AG08396 (cell line): ENCODE data around the gene WDR64.

Experiments
- DNase-seq: peaks from one replicate; pipeline ENCODE4 v3.0.0; 2012; ENCODE audit warnings: low spot score, mixed read lengths

WDR64 gene

DNA sequence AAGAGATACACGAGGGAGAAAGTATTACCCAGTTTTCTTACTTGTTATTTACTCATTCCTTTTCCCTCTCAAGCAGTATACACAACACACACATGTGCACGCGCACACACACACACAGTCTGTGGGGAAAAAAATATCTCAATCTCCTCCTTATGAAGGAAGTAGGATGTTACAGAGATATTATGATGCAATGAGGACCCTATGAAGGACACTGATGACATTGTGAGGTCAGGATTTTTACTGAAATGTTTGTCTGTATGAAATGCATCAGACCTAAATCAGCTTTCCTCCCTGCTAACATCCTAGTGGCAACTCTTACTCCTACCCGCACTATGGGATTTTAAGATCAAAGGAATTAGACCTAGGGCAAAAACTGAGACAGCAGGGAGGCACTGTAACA lies at the start of gene WDR64:
TSS of gene WDR64 (plus strand) at position 270 of the 400 bp plus-strand sequence. CDS start 204 bp downstream, outside the sequence.
- DNase-seq: no peak

DNA sequence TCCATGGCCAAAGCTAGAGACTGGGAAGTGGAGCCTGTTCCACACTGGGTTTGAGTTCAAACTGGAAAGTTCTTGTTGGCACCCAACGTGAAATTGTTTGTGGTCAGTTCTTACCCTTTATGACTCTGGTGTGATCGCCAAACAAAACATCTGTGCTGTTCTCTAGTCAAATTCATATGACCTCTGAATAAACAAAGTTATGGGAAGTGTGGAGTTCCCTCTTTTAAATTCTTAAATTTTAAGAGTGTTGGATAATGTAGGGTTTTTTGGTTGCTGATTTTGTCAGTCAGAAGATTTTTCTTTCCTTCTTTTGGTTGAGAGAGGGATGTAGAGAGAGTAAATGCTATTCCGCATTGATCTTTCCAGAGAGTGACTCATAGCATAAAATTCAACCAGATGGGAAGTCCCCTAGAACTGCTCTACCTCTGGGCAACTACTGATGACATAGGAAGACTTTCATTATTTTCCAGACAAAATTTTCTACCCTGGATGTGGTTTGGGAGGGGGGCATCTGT lies 48.3 kb upstream of the WDR64 start:
- no peak for DNase-seq

DNA sequence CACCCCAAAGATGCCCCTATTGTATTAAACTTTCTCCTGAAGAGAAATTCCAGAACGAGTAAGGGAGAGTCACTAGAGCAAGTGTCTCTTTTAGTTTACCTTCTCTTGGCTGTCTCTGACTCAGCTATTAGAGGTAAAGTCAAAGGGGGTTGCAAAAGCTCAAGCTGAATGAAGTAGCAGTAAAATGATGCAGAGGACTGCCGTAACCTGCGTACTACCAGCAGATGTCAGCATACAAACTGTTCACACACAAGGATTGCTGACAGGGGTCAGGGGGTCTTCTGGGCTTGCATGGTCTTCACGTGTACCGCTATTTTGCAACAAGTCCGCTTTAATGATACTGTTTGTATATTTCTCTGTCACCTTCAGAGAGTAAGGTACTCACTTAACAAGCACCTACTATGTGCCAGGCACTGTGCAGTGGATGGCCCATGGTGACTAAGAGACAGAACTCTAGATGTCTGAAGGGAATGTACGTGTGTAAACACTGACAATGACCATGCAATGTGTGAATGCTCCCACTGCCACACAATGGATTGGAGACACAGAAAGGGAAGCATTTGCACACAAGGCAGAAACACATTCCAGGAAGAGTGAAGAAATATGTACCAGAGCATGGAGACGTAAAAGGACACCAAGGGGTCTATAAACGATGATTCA lies 46.8 kb upstream of the WDR64 start:
- no peak for DNase-seq

DNA sequence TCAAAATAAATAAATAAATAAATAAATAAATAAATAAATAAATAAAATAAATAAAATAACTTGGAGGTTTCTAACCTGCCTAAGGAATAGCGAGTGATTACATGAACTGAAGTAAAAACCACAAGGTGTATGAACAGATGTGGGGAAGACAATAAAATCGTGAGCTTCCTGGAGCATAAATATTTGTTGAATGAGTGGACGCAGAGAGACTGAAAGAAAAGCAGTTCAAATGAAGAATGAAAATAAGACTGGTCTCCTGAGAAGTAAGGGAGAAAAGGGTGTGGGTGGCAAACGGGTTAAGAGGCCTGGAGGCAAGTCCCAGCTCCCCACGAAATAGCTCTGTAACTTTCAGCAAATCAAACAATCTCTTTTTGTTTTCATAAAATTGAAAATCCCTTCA lies 45.5 kb upstream of the WDR64 start:
- DNase-seq: no peak

DNA sequence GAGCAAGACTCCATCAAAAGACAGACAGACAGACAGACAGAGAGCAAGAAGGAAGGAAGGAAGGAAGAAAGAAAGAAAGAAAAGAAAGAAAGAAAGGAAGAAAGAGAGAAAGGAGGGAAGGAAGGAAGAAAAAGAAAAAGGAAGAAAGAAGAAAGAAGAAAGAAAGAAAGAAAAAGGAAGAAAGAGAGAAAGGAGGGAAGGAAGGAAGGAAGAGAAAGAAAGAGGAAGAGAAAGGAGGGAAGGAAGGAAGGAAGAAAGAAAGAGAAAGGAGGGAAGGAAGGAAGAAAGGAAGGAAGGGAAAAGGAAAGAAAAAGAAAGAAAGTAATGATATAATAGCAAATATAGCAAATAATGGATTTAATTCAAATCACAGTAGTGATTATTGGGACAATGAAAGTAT lies 44.6 kb upstream of the WDR64 start:
- DNase-seq: no peak

DNA sequence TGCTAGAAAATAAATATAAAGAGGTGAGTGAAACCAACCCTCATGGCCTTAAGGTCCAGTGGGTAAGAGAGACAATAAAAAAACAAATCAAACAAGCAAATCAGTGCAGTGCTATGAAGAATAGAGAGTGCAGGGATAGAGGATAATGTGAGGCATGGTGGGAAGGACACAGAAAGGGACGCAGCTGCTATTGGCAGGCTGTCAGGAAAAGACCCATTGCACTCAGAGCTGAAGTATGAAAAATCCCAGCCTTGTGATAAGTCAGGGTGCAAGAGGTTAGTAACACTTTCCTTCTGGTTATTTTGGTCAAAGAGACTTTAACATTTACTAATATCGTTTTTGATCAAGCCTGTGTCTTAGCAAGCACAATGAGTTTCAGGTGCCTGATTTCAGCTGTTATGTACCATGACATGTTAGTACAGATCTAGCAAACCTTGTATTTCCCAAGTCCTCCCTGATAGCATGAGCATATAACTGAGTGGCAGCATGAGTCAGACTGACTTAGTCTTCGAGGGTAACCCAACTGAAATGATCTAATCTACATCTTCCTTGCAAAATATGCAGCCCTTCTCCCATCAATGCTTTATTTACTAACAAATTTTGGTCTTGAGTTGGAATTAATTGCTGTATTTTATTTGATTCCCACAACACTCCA lies 43.6 kb upstream of the WDR64 start:
- DNase-seq: no peak

DNA sequence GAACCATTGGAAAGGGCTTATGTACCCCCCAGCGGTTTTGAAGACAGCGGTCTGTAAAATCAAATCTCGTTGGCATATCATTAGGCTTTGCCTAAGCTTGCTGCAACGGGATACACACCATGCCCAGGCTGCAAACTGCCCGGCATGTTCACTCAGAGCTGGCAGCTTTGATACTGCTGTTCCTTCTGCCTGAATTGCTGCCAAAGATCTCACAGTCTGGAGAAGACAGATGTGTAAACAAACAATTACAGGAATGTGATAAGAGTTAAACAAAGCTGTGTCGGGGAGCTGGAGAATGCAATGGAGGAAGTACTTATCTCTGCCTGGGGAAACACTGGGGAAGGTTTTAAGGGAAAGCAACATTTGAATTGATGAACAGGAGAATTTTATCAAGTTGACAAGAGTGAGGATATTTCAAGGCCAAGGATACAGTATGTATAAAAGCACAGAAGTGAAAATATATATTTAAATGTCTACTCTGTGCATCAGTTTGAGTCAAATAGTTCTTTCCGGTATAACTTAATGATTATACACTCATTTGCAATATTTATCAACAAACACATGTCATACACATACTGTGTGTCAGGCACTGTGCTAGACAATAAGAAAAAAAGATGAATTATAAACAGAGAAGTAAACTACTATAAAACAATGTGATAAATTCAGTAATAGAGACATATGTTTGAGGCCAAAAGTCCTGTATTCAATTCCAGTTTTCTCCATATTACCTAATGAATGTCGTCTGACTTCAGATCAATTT lies 41.8 kb upstream of the WDR64 start:
- DNase-seq: peak; percentile 18

DNA sequence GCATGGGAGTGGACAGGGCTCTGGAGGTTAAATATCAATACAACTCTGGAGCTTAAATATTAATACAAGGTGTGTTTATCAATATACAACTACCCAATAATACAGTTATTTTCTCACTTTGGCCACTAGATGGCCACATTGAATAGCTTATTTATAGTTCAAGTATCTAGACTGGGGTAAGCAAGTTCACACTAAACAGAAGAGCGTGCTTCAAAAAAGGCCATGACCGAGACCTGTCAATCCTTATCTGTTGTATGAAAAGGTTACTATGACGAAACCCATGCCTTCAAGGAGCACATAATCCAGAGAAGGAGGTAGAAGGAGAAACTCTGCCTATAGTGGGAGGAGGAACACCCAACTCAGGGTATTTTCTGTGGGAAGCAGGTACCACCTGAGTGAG lies 41.0 kb upstream of the WDR64 start:
- DNase-seq: peak; percentile 16

DNA sequence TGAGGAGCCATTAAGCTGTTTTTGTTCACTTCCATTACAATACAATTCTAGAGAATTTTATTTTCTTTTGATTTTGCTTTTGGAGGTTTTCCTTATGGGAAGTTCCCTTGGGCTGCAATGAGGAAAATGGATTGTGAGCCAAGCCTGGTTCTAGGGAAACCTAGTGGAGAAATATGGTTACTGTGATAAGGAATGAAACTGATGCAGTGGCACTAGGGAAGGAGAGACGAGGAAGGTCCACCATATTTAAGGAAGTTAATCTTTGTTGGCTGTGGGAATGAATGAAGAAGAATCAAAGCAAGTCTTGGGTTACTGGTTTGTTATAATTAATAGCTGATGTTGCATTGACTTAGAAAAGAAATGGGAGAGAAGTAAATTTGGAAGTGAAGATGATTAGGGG lies 40.3 kb upstream of the WDR64 start:
- no peak for DNase-seq

DNA sequence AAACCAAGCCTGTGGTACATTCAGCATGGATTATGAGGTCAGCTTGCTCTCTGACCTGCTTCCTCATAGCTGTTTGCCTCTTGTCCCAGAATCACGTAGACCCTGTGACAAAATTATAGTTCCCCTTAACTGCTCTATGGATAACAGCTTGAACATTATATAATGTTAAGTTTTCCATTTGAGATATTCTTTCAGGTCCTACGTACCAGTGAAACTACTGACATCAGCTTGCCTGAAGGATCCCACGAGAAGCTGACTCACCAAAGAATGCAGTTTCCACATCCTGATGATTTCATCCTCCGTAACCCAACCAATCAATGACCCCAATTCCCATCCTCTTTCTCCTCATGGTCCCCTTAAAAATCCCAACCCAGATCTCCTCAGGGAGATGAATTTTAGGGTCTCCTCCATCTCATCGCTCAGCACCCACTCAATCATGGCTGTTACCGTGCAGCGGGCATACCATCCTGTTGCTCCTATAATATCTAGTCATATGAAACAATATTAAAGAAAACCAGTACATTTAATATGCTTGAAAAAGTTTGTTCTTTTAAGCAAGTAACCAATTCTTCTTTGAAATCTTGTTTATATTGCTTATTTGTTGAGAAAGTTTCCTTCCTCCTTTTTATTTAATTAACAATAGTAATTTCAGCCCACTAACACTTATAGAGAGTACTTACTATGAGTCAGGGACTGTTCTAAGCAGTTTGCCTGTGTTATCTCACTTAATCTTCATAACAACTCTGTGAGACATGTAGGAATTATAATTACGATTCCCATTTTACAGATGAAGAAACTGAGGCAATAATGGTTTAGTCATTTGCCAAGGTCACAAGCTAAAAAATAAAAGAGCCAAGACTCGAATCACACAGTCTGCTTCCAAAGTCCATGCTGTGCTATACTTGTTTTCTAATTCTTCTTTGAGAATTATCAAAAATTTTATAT lies 39.3 kb upstream of the WDR64 start:
- DNase-seq: peak; percentile 45

DNA sequence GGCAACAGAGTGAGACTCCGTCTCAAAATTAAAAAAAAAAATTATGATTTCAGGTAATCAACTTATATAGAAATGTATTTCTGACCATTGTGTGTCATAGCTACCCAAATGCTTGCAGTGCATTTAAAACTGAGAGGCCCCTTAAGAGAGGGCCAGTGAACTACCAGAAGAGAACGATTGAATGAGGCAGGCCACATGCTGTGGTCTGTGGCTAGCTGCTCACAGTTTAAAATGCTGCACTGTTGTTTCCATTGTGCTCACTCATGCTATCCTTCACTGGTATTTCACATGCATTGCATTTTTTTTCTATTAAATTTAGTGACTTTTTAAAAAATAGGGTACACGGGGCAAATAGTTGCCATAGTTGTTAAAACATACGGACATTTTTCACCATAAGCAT lies 37.9 kb upstream of the WDR64 start:
- no peak for DNase-seq

DNA sequence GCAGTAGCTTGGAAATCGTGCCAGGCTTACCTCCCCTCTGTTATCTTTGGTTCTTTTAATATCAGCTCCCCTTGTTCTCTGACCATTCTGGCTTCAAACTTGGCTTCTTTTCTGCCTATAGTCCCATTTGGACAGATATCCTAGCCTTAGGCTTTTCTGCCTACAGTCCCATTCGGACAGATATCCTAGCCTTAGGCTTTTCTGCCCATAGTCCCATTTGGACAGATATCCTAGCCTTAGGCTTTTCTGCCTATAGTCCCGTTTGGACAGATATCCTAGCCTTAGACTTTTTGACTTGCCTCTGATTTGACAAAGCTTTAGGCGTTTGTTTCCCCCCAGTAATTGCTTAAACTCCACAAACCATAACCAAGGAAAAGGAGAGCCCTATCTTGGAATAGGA lies 37.5 kb upstream of the WDR64 start:
- DNase-seq: no peak

DNA sequence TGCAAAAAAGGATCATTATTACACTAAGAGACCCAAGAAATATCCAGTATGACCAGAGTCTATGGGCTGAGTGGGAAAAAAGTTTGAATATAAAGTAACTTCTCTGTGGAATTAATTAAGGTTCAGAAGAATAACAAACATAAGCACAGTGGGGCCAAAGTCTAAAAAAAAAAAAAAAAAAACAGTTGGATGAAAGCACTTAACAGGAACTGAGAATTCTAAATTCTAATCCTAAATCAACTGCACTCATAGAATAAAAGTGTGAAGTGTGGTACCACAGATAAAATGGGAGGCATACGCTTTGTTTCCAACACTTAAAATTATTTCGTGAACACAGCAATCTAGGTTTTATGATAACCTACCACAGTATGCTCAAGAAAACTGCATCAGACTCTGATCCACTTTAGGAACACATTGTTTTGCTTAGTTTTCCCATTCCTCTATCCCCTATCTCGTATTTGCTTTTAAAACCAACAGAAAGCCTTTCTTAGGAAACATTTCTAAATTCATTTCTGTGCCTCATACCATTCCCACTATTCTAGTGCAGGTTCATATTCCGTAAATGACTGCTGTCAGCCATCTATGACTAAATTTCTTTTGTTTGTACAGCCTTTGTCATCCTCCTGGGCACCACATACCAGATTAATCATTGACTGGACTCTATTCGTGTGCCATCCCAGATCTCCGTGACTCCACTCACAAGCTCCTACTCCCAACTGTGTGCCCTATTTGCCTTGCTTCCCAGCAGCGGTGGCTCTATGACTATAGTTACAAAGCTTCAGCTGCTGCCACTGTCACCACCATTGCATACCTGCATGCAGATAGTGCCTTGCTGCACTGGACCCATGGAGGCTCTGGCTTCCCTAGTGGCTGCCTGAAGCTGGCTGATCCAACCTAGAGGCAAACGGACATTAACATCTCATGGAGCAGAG lies 36.8 kb upstream of the WDR64 start:
- no peak for DNase-seq

DNA sequence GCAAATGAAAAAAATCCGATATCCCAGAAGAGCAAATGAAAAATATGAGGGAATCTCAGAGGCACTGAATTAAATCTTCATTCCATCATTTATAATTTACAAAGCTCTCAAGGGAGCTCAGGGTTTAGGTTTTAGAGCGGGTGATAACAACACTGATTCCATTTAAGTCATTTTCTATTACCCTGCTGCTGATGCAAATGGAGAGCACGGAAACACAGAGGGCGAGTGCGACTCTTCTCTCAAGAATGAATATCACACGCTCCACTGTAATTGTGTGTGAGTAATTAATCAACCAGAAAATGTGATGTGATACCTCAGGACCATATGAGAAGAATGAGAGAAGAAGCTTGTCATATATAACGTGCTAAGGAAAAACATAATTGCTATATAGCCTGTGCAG lies 34.7 kb upstream of the WDR64 start:
- DNase-seq: no peak

DNA sequence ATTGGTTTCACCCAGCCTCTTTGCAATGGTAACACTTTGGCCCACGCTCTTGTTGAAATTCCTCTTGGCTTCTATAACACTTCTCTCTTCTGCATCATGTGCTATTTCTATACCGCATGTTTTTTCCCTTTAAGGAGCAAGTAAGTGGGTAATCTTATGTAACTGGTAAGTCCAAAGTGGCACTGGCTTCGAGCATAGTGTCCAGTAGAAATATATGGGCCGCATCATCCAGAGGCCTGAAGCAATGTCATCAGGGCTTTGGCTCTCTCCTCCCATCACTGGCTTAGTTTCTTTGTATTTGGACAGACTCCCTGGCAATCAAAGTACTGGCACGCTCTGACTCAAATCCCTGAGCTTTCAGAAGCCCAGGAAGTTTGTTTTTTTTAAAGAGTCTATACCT lies 29.4 kb upstream of the WDR64 start:
- DNase-seq: no peak

DNA sequence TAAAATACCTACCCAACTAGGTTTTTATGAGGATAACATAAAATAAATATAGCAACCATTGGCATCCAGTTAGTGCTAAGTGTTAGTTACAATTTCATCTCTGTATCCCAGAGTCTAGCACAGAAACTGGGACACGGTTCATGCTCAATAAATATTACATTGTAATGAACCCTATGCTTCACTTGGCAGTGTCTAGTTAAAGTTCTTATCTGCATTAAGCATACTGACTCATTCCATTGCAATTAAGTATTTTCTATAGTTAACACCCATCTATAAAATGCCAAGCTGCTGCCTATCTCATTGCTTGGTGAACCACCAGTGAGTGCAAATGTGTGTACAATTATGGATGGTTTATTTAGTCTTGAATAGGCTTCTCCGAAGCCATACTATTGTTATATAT lies 27.1 kb upstream of the WDR64 start:
- no peak for DNase-seq

DNA sequence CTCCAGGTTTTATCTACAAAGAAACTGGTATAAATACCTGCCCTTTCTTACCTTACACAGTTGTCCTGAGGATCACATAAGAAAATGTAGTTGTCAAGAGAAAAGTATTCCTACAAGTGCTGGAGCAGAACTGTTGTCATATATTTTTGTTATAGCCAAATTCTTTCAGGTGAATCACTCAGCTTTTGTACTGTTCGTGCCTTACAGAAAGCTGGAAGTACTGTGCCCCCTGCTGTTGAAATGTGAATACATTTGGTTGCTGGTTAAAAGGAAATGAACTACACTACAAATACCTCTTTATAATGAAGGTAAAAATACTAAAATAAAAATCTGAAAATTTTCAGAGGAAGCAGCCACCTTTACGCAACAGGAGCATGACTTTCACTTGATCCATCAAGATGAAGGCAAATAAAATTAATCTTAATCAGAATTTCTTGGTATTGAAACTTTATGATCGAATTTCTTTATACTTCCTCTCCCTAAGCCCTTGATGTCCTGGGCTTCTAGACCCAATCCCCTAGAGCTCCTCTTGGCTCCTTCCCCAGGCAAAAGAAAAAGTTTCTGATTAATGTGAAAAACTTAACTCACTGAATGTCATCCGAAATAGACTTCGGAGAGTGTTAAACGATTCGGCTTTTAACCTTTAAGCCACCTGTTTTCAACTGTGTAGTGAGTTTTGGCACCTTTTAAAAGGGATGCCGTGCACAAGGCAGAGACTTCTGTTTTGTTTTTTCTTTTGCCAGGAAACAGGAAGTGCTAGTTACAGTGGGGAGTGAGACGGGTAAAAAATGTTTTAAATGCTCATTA lies 24.4 kb upstream of the WDR64 start:
- peak; percentile 55 for DNase-seq

DNA sequence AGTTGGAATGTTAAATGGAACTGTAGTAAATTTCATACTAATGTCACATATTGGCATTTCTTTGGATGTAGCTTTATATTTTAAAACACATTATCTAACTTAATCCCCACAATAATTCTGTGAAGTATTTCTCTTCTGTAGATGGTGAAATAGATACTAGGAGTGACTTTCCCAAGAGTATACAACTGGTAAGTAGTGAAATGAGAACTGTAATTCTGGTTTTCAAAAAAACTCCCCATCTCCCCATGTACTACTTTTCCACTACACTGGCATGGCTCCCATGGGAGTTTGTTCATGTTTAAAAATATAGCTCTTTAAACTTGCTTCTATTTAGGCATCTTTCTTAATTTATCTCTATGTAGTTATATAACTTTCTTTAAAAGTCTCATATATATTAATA lies 22.1 kb upstream of the WDR64 start:
- DNase-seq: no peak

DNA sequence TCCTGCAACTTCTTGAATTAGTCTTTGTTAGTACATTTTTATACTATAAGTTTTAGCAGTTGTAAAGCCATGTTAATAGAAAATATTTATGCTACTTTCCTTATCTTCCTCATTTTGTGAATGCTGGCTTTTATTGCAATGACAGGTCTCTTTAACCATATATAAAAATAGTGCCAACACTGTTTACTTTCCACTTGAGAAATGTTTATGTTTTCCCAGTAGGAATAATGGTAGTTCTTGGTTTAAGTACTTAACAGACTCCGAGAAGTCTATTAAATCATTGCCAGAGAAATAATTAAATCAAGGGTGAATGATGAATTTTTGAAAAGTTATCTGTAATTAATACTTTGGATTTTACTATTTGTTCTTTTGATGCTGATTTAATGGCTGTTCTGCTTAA lies 21.6 kb upstream of the WDR64 start:
- no peak for DNase-seq

DNA sequence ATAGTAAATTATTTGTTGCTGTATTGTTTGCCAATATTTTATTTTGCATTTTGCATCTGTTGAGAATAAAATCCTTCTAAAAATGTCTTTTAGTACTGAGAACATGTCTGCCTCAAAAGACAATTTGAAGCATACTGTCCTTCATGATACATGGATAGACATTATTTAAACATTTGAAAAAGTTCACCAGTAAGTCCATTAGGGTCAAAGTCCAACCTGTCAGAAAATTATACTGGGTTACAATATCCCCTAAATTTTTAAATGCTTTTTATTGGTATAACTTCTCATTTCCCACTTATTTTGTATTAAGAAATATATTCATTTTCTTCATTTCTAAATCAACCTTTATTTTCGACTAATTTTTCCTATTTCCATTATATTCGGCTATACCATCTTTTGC lies 21.2 kb upstream of the WDR64 start:
- DNase-seq: no peak
